Kidney (tissue), 14 donors: Measurements from ENCODE around the gene PTPRS. TPM values are rescaled to one million over a fixed set of nuclear protein-coding genes. Genes with fewer than 3 reads are reported as not detected.

Experiments
- DNase-seq, 5 donors: peaks; one replicate each; pipeline ENCODE4 v3.0.0-alpha.2; 2013 to 2020
- FAIRE-seq: peaks from 2 replicates; lab custom pipeline; 2012; peaks lifted over from hg19 to GRCh38; lab: Jason Lieb, UNC
- H3K27ac ChIP-seq, 2 donors: one replicate each; pipeline ENCODE4 v1.7.0; 2013; ENCODE audit warnings: low read depth in 2 of 2, low read length in 2 of 2, inconsistent platforms in 1 of 2
- H3K27me3 ChIP-seq: one replicate; pipeline ENCODE4 v1.7.1; 2013; ENCODE audit warnings: low read length, inconsistent platforms; ENCODE audit not compliant: control insufficient read depth, insufficient read depth
- H3K36me3 ChIP-seq, 3 donors: one replicate each; pipeline versions ENCODE4 v1.7.0 to v1.7.1; 2013; ENCODE audit warnings: low read length in 3 of 3, control low read depth in 1 of 3, inconsistent platforms in 1 of 3; ENCODE audit not compliant: insufficient read depth in 3 of 3, control insufficient read depth in 2 of 3
- H3K4me1 ChIP-seq, 3 donors: one replicate each; pipeline versions ENCODE4 v1.7.0 to v1.7.1; 2013; ENCODE audit warnings: low read length in 3 of 3, inconsistent platforms in 1 of 3, low read depth in 1 of 3; ENCODE audit not compliant: control insufficient read depth in 2 of 3, insufficient read depth in 2 of 3
- H3K4me3 ChIP-seq, 3 donors: one replicate each; pipeline versions ENCODE4 v1.7.0 to v1.8.1; 2013; ENCODE audit warnings: low read length in 3 of 3, control low read depth in 1 of 3, inconsistent platforms in 1 of 3
- H3K9ac ChIP-seq, 3 donors: one replicate each; pipeline versions ENCODE4 v1.7.0 to v1.7.1; 2013; ENCODE audit warnings: low read length in 3 of 3, control low read depth in 1 of 3, inconsistent platforms in 1 of 3
- H3K9me3 ChIP-seq, 3 donors: one replicate each; pipeline versions ENCODE4 v1.7.0 to v1.7.1; 2013; ENCODE audit warnings: low read length in 3 of 3, control low read depth in 1 of 3, inconsistent platforms in 1 of 3; ENCODE audit not compliant: control insufficient read depth in 2 of 3, insufficient read depth in 1 of 3
- CTCF ChIP-seq: IDR thresholded peaks from 3 replicates; pipeline ENCODE4 v1.5.1; 2012; ENCODE audit warnings: mild to moderate bottlenecking, moderate library complexity, borderline replicate concordance; ENCODE audit not compliant: insufficient read depth; ENCODE audit errors: extremely low read depth
- intact Hi-C: fragments of 100-400 bp; cut with DNase I; formaldehyde crosslinking; loops from one replicate; pipeline ENCODE4 v1.11.1; 2022
- polyA plus RNA-seq: library from polyadenylated mRNA; stranded (reverse); fragments of 350-450 nt; fragmentation: Illumina TruSeq; extraction: RNeasy Lipid Tissue Mini Kit (QIAGEN cat#74804); gene quantifications from one replicate; pipeline ENCODE4 v1.2.3, GENCODE V29; 2014; ENCODE audit warnings: low read depth, low replicate concordance; ENCODE audit not compliant: insufficient read depth
- total RNA-seq: library from RNA; stranded (reverse); fragmentation: NEBNext Ultra II Directional; extraction: Animal tissue kit (Norgen Biotek cat#: 25700); gene quantifications from one replicate; pipeline ENCODE4 v1.2.1, GENCODE V29; 2021
- donor health status: control.
- donor health status: control.
- donor health status: control.
- donor health status: control.
- donor health status: control.
- donor health status: DM: yes; HTN: yes; CAD: no.
- donor health status: Normal renal cell carcinoma (clear cell type).

The PTPRS gene
- total and polyA plus RNA-seq, 2 donors from 2014 or later = 7.2 to 103 TPM

GRCh38 chr19:5321066-5321642 lies 19.5 kb downstream of the PTPRS start:
- H3K4me1 ChIP-seq = no peaks in the 10 kb centered on the region
- H3K4me3 ChIP-seq = no peak overlapping the region
- H3K9me3 ChIP-seq = peaks cover 0 to 4% (median 3%) of the 10 kb centered on the region in 3 donors
- H3K36me3 ChIP-seq = no peaks in the 10 kb centered on the region
- no peaks in the 10 kb centered on the region for H3K27me3 ChIP-seq
- intact Hi-C loops = no loop called here
- no peak overlapping the region for H3K27ac ChIP-seq
- TF ChIP-seq CTCF = no peak
- no peak for DNase-seq
- FAIRE-seq = no peak
- H3K9ac ChIP-seq = no peak overlapping the region

GRCh38 chr19:5319516-5319915 lies 21.1 kb downstream of the PTPRS start:
- no peak for TF ChIP-seq CTCF
- Histone ChIP-seq H3K36me3 (no peaks in the 10 kb centered on the region), H3K9ac (no peak overlapping the region), H3K4me1 (no peaks in the 10 kb centered on the region), H3K27me3 (no peaks in the 10 kb centered on the region), H3K27ac (no peak overlapping the region), H3K4me3 (no peak overlapping the region), H3K9me3 (peaks cover 0 to under 1% (median 0%) of the 10 kb centered on the region in 3 donors)
- FAIRE-seq (no peak), DNase-seq (no peak)
- intact Hi-C loops = no loop called here

GRCh38 chr19:5318306-5318705 lies 22.3 kb downstream of the PTPRS start:
- Histone ChIP-seq H3K4me3 (no peak overlapping the region), H3K27ac (no peak overlapping the region)
- no peak for FAIRE-seq

More at GRCh38 chr19:5318306-5318705, 22.3 kb downstream of the PTPRS start:
- intact Hi-C loops = no loop called here
- Histone ChIP-seq H3K36me3 (no peaks in the 10 kb centered on the region), H3K9ac (no peak overlapping the region), H3K9me3 (no peaks in the 10 kb centered on the region), H3K4me1 (peaks cover 0 to under 1% (median 0%) of the 10 kb centered on the region in 3 donors), H3K27me3 (no peaks in the 10 kb centered on the region)
- no peak for DNase-seq
- no peak for TF ChIP-seq CTCF
